Midbrain (tissue), 1 donor: Measurements from ENCODE around the gene AHNAK2.

Experiments
- DNase-seq: peaks from one replicate; lab custom pipeline; 2025; lab: John Stamatoyannopoulos, UW

The AHNAK2 gene

DNA sequence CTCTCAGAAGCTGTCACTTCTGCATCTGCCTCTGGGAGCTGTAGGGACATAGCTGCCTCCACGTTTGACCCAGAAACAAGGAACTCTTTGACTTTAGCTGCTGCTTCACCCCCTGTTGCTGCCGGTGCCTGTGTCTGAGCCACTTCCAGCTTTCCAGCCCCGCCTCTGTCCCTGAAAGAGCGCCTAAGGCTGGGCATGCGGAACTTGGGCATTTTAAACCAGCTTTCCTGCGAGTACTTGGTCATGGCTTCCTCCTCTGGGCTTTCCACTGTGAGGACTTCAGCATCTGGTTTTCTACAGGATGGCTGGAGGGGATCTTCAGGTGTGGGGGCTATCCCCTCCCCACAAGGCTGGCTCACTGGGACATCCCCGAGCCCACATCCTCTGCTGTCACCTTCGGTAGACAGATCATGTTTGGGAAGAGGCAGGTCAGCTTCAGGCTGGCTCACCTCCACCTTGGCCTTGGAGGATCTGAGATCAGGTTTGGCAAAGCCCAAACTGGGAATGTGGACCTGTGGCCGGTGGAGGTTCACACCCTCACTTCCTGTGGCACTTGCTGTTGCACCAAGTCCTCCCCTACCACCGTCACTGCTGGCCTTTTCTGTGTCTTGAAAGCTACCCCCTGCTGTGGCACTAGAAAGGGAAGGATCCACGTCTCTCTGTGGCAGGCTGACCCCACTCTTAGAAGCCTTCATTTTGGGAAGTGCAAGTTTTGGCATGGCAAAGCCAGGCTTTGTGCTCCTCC is 38.3 kb downstream of the AHNAK2 start:
- no peak for DNase-seq

DNA sequence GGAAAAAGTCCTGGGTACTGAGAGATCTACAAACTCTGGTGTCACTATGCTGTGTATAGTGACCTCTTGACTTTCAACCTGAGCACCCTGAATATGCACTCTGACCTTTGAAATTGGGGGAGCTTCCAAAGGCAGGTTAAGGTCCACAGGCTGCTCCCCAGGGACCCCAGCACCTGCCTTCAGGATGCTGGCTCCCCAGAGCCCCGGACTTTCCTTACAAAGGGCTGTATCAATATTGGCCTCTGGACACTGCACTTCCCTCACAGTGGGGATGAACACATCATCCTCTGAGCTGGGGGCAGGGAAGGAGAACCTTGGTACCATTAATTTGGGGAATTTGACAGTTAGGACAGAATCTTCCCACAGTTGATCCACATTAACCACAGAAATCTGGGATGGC is 39.2 kb downstream of the AHNAK2 start:
- DNase-seq, result no peak

DNA sequence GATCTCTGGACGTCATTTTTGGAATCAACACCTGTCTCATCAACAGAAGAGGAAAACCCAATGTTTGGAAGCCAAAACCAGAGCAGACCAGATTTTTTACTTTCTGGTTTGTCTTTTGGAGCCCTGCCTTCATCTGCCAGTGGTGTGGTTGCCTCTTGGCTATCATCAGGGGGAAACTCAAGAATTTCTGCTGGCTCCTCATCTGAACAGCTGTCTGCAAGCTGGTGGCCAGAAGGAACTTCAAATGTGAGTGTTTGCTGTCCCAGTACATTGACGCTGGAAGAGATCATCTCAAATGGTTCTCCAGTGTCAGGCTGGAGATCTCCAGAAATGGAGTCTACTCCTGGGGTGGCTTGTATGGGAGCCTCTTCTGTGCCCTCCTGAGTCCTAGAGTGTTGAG is 39.7 kb downstream of the AHNAK2 start:
- DNase-seq, result no peak

DNA sequence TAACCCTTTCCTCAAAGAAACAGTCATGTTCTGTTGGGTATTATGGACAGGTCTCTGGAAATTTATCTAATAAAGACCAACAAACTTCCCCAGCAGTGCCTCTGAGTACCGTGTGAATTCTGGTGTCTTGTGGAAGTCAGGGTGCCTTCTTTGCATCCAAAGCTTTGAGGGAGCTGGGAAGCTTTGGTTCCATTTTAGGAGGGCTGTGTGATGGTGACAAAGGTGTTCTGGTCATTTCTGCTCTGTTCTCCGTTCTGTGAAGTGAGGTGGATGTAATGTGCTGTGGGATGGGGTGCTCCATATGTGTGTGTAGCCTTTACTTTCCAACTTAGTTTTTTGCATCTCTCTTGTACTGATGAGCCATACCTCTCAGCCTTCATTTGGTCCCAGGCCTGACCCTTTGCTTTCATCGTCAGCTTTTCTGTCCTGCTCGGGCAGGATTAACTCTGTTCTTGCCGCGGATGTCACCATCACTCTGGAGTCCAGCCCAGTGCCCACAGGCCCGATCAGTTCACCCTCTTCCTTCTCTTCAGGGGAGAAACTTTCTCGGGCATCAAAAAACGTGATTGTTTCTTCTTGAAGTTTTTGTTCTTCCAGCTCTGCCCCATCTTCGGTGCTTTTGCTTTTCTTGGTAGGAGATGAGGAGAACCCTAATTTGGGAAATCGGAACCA is 40.3 kb downstream of the AHNAK2 start:
- no peak for DNase-seq

DNA sequence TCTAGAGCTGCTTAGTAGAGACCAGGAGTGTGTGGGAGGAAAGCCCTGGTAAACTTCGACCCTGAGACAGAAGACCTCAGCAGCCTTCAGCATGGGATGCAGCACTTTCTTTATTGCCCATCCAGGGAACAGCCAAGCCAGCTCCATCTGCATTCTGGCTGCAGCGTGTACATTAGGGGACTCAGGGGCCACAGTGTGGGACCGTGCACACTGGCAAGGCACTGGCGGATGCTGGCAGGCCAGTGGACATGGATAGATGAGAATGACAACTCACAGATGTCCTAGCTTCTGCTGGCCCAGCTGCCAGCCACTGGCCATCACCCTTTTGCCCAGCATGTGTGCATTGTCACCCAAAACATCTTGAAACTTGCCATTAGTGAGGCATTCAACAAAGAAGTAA is 41.0 kb downstream of the AHNAK2 start:
- DNase-seq, result no peak

DNA sequence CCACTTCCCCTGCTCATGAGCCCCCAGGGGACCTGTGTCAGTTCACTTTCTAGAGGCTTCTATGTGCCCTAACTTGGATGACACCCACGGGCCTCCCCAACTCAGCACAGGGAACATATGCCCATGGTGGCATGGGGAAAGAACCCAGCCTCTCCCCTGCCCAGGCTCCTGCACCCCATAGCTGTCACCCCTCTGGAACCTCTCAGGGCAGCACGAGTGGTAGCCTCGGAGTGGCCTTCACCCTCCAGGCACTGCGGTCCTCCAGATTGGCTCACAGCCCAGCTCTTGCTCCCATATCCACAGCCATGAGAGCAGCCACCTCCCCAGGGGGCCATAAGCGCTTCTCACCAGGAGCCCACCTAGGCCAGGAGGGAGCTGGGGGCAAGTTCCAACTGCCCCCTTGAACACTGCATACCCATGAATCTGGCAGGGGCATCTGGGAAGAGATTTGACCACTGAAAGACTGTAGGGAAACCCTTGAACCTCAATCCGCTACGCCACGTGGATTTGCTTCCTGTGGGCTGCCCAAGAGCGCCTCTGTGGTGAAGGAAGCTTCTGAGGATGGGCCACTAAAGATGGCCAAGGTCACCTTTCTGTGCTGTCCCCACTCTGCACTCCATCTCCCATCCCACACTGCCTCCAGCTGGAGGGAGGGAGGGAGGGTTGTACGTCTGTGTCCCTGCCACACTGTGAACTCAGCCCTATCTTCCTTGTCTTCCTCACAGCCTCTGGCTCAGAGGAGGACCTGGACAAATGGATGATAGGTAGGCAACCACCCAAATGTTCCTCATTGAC is 41.6 kb downstream of the AHNAK2 start:
- no peak for DNase-seq

DNA sequence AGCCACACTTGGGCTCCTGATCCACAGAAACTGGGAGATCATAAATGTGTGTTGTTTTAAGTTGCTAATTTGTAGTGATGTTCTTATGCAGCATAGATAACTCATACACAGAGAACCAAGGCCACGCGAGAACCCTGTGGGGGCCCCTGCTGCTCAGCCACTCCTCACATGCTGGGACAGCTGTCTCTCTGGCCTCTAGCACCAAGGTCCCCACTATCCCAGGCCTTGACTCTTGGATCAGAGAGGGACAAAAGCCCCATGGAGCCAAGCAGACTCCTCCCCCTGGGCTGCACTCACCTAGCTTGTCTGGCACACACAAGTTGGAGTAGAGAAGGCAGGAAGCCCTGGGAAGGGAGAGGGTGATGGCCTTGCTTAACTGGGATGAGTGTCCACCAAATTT is 42.2 kb downstream of the AHNAK2 start:
- DNase-seq, result no peak

DNA sequence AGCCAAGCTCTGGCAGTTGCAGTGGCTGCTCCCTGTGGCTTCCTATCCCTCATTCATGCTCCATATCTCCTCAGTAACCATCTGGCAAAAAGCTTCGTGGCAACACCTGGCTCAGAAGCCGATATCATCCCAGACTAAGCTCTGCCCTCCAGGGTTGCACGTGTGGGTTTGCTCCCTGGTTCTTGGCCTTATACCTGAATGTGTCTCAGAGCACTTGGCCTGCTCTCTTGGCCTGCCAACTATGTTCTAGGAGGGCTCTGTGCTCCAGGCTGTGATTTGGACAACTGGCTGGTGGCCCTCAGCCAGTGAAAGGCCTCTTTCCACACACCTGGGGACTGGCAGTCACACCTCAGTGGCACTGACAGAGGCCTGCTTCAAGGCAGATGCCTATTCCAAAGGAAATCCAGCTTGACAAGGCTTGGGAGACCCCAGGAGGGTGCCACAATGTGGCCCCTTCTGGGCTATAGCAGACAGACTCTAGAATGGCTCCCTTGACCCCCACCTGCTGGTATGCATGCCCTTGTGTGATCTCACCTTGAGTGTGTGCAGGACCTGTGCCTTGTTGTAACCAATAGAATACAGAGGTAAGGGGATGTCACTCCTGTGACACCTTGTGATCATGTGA is 43.0 kb downstream of the AHNAK2 start:
- DNase-seq, result no peak

DNA sequence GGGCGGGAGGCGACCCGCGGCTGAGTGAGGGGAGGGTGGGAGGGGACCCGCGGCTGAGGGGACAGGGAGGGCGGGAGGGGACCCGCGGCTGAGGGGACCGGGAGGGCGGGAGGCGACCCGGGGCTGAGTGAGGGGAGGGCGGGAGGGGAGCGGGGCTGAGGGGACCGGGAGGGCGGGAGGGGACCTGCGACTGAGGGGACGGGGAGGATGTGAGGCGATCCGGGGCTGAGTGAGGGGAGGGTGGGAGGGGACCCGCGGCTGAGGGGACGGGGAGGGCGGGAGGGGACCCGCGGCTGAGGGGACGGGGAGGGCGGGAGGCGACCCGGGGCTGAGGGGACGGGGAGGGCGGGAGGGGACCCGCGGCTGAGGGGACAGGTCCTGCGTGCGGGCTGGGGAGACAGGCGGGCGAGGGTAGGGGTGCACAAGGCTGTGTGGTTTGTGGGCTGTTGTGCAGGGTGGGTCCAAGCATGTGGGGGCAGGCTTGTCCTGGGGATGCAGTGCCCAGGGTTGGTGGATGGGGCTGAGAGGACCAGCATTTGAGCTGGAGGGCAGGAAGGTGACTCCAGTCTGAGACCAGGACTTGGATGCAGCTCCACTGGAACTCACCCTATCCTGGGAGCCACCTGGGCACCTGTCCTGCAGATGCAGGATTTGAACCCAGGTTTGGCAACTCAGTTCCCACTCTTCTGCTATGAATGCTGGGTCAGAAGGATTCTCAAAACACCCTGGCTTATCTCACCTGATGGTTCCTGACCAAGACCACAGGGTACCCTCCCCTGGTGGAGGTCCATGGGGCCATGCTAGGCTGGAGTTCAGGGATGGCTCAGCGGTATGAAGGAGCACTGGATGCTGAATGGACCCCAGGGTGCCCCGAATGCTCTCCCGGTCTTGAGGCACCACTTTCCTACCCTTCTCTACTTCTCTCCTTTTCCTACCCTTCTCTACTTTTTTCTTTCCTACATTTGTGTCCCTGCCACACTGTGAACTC is 44.1 kb downstream of the AHNAK2 start:
- no peak for DNase-seq

DNA sequence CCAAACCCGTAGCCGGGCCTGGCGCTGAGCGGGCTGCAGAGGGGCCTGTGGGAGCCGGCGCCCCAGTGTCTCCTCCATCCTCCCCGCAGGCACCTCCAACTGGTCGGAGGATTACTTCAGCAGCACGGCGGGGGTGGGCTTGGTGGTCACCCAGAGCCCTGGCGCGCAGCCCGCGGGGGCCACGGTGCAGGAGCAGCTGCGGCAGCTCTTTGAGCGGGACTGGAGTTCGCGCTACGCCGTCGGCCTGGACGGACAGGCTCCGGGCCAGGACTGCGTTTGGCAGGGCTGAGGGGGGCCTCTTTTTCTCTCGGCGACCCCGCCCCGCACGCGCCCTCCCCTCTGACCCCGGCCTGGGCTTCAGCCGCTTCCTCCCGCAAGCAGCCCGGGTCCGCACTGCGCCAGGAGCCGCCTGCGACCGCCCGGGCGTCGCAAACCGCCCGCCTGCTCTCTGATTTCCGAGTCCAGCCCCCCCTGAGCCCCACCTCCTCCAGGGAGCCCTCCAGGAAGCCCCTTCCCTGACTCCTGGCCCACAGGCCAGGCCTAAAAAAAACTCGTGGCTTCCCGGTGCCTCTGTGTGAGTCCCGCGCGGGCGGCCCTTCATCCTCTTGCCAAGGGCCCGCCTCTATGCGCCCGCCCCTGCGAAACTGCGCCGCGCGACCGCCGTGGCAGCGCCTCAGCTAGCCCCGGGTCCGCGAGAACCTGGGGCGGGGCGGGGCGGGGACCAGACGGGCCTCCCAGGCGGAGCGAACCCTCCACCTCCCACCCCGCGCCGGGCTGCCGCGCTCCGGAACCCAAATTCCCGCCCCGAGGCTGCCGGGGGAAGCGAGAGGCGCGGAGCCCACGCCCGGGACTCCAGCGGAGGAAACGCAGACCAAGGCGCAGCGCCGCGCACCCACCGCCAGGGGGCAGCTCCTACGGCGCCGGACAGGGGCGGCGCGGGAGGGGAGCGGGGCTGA is 45.2 kb downstream of the AHNAK2 start:
- DNase-seq, result peak; percentile 57

DNA sequence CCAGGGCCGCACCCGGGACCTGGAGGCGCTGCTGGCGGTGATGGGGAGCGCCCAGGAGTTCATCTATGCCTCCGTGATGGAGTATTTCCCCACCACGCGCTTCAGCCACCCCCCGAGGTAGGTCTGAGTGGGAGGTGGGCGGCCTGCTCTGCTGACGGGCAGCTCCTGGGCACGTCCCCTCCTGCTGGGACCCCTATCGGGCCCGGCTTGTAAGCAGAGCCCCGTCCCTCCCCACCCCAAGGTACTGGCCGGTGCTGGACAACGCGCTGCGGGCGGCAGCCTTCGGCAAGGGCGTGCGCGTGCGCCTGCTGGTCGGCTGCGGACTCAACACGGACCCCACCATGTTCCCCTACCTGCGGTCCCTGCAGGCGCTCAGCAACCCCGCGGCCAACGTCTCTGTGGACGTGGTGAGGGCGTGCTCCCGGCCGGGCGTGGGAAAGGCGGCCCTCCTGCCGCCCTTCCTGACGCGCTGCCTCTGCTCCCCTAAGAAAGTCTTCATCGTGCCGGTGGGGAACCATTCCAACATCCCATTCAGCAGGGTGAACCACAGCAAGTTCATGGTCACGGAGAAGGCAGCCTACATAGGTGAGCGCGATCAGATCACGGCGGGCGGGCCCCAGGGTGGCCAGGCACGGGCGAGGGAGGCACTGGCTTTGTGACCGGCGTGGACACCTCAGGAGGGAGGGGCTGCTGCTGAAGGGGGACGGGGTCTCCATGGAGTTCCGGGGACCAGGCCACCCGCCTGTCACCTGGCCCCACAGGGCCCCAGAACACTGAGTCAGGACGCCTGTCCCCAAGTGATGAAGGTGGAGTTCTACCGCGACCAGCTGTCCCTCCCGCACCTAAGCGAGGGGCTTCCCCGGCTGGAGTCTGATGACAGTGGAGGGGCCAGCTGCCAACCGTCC is 46.2 kb downstream of the AHNAK2 start:
- no peak for DNase-seq

DNA sequence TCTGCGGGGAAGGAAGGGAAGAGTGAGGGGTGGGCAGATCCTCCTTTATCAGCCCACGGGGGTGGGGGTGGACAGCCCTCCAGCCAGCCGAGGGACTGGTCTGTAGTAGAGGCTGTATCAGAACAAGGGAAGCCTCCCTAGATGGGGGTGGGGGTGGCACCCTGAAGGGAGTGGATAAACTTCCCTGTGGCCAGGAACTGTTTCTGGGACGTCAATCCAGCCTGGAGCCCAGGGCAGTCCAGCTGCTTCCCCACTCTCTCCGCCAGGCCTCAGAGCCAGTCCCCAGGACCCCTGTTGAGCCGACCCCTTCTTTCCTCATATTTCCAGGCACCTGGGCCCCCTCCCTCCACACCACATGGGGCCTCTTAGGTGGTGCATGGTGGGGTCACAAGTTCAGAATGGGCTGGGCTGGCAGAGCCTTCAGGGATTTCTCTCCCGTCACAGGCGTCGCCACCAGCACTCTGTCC is 46.8 kb downstream of the AHNAK2 start:
- no peak for DNase-seq

DNA sequence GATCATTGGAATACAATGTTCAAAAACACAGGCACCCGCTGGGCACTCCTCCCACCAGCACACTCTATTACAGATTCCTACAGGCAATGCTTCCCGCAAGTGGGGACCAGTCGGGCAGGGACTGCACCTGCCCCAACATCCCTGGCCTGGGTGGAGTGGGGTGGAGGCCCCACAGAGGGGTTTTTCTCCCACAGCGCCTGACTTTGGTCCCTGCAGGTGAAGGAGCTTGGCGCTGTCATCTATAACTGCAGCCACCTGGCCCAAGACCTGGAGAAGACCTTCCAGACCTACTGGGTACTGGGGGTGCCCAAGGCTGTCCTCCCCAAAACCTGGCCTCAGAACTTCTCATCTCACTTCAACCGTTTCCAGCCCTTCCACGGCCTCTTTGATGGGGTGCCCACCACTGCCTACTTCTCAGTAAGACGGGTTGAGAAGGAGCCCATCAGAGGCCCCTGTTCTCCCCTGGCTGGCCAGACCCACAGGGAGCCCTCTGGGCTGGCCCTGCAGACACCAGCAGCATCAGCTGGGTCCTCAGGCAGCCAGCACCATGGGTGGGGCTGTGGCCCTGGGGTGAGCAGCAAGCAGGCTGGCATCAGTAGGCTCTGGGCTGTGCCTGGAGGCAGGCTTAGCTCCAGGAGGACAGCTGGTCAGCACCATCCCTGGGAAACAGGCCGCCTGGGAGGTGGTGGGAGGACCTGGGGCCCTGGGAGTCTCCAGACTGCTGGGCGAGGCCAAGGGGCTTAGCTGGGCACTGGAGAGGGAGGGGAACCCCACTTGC is 47.5 kb downstream of the AHNAK2 start:
- DNase-seq, result no peak

DNA sequence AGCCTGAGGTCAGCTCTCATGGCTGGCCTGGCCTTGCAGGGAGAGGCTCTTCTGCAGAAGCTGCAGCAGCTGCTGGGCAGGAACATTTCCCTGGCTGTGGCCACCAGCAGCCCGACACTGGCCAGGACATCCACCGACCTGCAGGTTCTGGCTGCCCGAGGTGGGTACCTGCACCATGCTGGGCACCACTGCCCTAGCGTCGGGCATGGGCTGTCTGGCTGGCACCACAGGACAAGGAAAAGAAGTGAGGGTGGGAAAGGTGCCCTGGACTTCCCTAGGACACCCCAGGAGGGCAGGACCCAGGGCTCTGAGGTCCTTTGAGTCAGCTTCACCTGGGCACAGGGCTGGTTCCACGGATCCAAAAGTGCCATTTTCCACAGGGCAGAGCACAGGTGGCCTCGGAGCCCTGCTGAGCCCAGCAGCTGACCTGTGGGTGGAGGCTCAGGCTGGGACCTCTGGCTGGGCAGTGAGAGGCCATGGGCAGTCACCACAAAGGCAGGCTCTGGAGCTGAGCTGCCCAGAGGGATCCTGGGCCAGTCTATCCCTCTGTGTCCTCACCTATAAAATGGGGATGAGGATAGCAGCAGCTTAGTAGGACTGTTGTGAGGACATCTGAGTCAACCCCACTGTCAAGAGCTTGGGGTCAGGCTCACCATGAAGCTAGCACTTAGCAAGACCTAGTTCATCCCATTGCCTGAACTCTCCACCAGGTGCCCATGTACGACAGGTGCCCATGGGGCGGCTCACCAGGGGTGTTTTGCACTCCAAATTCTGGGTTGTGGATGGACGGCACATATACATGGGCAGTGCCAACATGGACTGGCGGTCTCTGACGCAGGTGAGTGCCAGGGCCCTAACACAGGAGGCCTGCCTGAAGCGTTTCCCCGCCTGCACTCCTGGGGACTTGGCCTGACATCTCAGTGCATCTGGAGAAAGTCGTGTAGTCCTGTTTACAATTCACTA is 48.6 kb downstream of the AHNAK2 start:
- no peak for DNase-seq

DNA sequence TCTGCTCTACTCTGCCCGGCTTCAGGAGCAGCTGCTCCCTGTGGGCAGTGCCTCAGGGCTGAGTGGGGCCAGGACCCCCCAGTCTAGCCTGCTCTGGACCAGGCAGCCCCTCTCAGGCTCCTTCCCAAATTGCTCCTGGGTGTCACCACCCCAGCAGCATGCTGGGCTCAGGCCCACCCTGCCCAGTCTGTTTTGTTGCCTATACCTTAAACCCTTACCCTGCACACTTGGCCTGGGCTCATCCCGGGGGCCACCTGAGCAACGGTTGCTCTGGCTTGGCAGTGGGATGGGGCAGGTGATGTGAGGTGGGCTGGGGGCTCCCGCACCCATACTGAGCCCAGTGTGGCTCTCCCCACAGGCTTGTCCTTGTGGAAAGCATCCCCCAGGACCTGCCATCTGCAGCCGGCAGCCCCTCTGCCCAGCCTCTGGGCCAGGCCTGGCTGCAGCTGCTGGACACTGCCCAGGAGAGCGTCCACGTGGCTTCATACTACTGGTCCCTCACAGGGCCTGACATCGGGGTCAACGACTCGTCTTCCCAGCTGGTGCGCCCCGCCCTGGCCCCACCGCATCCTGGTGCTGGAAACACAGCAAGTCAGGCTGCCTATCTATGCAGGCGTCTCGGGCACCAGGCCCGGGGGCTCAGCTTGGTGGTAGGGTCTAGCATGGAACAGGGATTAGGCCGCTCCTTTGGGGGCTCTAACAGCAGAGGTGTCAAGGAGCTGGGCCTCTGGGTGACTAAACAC is 49.6 kb downstream of the AHNAK2 start:
- no peak for DNase-seq

DNA sequence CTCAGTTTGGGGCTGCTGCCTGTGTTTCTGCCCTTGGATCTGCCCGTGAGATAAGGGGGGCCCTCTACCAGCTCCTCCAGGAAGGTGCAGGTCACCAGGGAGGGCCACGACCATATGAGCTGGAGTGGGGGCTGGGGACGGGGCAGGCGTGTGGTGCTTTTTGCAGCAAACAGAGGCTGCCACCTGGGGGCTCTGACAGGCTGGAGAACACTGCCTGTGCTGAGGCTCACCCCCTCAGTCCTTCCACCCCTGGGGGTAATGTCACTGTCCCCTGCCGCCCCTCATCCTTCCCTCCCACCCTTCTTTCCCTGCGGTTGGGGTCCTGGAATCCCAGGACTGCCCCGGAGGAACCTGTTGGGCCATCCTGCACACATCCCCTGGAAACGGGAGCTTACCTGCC is 50.3 kb downstream of the AHNAK2 start:
- DNase-seq, result no peak
